ENCODE measurements around the gene SMPDL3A. TPM values are rescaled to one million over a fixed set of nuclear protein-coding genes. Genes with fewer than 3 reads are reported as not detected.

Gene SMPDL3A
- total and polyA plus RNA-seq, 9 of the 15 experiments (the other 6 are each of a cell fraction or from before 2014, with no cell fraction given): 0.14 to 0.91 (median 0.54) TPM

GRCh38 chr6:122797537-122797936, 8.5 kb downstream of the SMPDL3A start:
- Histone ChIP-seq H2AFZ (ENCODE audit: low read depth, low read length) (no peak overlapping the region), H4K20me1 (replicated peaks; ENCODE audit: control insufficient read depth, insufficient read depth, low read length) (no peaks in the 10 kb centered on the region), H3K9me1 (ENCODE audit: control insufficient read depth, insufficient read depth, low read length) (no peaks in the 10 kb centered on the region), H3K4me3 (no peak overlapping the region), H3K27me3 (ENCODE audit: control insufficient read depth in 2 of 2, insufficient read depth in 2 of 2, low read length in 2 of 2) (no peaks in the 10 kb centered on the region), H3K79me2 (ENCODE audit: control insufficient read depth, insufficient read depth, low read length) (no peaks in the 10 kb centered on the region), H3K27ac (ENCODE audit: extremely low read depth, low read depth, low read length) (no peak overlapping the region), H3K4me1 (replicated peaks in 1 of 2; ENCODE audit: control insufficient read depth in 2 of 2, insufficient read depth in 2 of 2, low read length in 2 of 2) (no peaks in the 10 kb centered on the region), H3K9ac (ENCODE audit: insufficient read depth in 1 of 2, low read depth in 2 of 2, low read length in 2 of 2) (no peak overlapping the region), H3K9me3 (replicated peaks; ENCODE audit: control insufficient read depth, insufficient read depth, low read depth, low read length) (no peaks in the 10 kb centered on the region), H3K36me3 (ENCODE audit: control insufficient read depth, insufficient read depth, low read length) (no peaks in the 10 kb centered on the region), H3K4me2 (ENCODE audit: insufficient read depth, low read length) (no peak overlapping the region)
- ATAC-seq (no peak), FAIRE-seq (no peak), DNase-seq (ENCODE audit: extremely low read depth in 1 of 4, low spot score in 3 of 4) (no peak)
- ChIA-PET POLR2A (interaction anchor here (1.2 kb wide), 1 partner anchor 12 kb away, joined by 3 read pairs; no protein-coding TSS in a partner anchor), CTCF (ENCODE audit: low intra/inter-chr PET ratio) (no interaction called here)
- TF ChIP-seq, protein P1, sequence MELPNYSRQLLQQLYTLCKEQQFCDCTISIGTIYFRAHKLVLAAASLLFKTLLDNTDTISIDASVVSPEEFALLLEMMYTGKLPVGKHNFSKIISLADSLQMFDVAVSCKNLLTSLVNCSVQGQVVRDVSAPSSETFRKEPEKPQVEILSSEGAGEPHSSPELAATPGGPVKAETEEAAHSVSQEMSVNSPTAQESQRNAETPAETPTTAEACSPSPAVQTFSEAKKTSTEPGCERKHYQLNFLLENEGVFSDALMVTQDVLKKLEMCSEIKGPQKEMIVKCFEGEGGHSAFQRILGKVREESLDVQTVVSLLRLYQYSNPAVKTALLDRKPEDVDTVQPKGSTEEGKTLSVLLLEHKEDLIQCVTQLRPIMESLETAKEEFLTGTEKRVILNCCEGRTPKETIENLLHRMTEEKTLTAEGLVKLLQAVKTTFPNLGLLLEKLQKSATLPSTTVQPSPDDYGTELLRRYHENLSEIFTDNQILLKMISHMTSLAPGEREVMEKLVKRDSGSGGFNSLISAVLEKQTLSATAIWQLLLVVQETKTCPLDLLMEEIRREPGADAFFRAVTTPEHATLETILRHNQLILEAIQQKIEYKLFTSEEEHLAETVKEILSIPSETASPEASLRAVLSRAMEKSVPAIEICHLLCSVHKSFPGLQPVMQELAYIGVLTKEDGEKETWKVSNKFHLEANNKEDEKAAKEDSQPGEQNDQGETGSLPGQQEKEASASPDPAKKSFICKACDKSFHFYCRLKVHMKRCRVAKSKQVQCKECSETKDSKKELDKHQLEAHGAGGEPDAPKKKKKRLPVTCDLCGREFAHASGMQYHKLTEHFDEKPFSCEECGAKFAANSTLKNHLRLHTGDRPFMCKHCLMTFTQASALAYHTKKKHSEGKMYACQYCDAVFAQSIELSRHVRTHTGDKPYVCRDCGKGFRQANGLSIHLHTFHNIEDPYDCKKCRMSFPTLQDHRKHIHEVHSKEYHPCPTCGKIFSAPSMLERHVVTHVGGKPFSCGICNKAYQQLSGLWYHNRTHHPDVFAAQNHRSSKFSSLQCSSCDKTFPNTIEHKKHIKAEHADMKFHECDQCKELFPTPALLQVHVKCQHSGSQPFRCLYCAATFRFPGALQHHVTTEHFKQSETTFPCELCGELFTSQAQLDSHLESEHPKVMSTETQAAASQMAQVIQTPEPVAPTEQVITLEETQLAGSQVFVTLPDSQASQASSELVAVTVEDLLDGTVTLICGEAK (IDR thresholded peaks at IDR 0.05): peak; percentile 85
- TF ChIP-seq, protein P1 (CRISPR knock-in tag; IDR thresholded peaks at IDR 0.05): peak; percentile 38; the same call in 1 of the 2 replicates
- no peak for TF ChIP-seq POLR2G (IDR thresholded peaks at IDR 0.05; ENCODE audit: low read depth, low read length)
- BruUV-seq (replicated peaks): no TSS peak
- WGBS (ENCODE audit: insufficient coverage, low coverage, missing lambda C conversion rate): 3% methylated on average over 3 of the region's 3 CpGs
- intact Hi-C loops (cut with micrococcal nuclease): no loop called here
- in situ Hi-C loops (cut with MboI): no loop called here
